ENCODE data around the gene CRYBG1.

The CRYBG1 gene

DNA sequence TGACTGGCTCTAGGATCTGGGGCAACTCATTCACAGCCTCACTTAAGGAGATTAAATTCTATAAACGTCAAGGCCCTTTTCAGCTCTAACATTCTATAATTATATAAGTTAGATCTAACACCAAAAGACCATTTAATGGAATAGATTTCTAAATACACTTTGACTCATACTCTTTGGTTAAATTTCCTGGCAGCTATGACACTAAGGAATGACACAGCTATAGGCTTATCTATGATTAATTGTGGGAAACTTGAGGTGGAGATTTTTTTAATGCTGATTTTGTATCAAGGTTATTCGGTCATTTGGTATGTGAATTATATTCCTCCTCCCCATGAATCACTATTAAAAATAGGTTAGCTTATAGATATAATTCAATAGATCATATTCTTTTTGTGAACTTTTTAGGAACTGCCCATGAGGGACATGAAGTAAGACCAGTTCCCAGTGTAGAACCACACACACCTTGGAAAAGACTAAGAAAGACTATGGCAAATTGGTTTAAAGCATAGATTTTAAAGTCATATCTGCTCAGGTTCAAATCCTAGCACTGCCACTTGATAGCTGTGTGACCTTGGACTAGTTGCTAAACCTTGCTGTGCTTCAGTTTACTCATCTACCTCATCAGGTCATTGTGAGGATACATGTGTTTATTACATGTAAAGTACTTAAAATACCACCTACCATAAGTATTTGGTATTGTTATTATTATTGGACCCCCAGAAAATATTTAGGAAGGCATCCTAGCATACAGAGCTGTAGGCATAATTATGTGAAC is 116.0 kb downstream of the CRYBG1 start:
- TF ChIP-seq, protein P1, sequence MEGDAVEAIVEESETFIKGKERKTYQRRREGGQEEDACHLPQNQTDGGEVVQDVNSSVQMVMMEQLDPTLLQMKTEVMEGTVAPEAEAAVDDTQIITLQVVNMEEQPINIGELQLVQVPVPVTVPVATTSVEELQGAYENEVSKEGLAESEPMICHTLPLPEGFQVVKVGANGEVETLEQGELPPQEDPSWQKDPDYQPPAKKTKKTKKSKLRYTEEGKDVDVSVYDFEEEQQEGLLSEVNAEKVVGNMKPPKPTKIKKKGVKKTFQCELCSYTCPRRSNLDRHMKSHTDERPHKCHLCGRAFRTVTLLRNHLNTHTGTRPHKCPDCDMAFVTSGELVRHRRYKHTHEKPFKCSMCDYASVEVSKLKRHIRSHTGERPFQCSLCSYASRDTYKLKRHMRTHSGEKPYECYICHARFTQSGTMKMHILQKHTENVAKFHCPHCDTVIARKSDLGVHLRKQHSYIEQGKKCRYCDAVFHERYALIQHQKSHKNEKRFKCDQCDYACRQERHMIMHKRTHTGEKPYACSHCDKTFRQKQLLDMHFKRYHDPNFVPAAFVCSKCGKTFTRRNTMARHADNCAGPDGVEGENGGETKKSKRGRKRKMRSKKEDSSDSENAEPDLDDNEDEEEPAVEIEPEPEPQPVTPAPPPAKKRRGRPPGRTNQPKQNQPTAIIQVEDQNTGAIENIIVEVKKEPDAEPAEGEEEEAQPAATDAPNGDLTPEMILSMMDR (IDR thresholded peaks at IDR 0.05; ENCODE audit: low read depth, low read length), result no peak
- peak; percentile 45 for DNase-seq (ENCODE audit: low read depth, low spot score)
- in situ Hi-C loops (cut with HindIII; ENCODE audit: low sequenced_read_pairs), result no loop called here
- H3K4me3 ChIP-seq (ENCODE audit: low read depth, low read length), result no peak overlapping the region

DNA sequence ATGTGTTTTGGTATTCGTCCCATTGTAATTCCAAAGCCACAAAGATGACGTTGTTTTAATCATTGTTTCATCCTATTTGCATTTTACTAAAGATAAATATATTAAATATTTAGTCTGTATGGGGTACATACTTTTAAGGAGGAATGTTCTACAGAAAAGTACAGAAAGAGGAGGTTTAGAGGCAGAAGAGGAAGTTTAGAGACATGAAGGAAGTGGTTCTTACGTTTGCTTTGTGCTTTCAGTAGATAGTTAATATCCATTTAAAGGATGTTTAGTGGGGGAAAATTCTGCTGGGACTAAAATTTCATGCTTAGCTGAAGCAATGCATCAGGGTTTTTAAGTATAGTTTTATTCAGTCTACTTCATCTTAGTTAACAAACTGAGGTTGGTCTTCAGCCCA is 116.6 kb downstream of the CRYBG1 start:
- TF ChIP-seq, protein P1 (IDR thresholded peaks at IDR 0.05; ENCODE audit: low read depth, low read length), result no peak
- in situ Hi-C loops (cut with HindIII; ENCODE audit: low sequenced_read_pairs), result no loop called here
- no peak for DNase-seq (ENCODE audit: low read depth, low spot score)
- no peak overlapping the region for H3K4me3 ChIP-seq (ENCODE audit: low read depth, low read length)

DNA sequence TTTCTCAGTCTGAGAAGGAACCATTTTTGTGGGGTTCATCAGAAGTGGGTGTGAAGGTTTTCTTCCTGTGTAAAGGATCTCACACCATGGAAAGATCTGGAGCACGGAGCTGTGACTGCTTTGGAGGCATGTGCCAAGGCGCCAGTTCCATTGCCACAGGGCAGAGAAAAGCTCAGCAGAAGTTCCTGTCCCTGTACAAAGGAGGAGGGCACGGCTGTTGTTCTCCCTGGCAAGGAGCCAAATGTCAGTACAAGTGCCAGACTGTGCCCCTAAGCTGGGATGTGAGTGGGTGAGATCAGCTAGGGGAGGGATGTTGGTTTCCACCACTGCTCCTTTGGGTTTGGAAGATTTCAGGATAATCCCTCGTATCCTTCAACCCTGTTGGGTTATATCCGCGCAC is 117.3 kb downstream of the CRYBG1 start:
- in situ Hi-C loops (cut with HindIII; ENCODE audit: low sequenced_read_pairs), result no loop called here
- TF ChIP-seq, protein P1 (IDR thresholded peaks at IDR 0.05; ENCODE audit: low read depth, low read length), result no peak
- DNase-seq (ENCODE audit: low read depth, low spot score), result no peak
- no peak overlapping the region for H3K4me3 ChIP-seq (ENCODE audit: low read depth, low read length)

DNA sequence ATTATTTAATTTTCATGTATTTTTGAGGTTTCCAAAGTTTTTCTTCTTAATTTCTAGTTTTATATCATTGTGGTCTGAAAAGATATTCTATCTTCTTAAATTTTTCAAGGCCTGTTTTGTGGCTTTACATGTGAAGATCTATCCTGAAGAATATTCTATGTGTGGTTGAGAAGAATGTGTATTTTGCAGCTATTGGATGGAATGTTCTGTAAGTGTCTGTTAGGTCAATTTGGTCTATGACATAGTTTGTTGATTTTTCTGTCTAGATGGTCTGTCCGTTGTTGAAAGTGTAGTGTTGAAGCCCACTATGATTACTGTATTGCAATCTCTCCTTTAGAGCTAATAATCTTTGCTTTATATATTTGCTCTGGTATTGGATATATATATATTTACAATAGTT is 125.7 kb downstream of the CRYBG1 start:
- DNase-seq (ENCODE audit: low read depth, low spot score), result peak; percentile 76
- no peak overlapping the region for H3K4me3 ChIP-seq (ENCODE audit: low read depth, low read length)
- TF ChIP-seq, protein P1 (IDR thresholded peaks at IDR 0.05; ENCODE audit: low read depth, low read length), result no peak
- in situ Hi-C loops (cut with HindIII; ENCODE audit: low sequenced_read_pairs), result no loop called here

DNA sequence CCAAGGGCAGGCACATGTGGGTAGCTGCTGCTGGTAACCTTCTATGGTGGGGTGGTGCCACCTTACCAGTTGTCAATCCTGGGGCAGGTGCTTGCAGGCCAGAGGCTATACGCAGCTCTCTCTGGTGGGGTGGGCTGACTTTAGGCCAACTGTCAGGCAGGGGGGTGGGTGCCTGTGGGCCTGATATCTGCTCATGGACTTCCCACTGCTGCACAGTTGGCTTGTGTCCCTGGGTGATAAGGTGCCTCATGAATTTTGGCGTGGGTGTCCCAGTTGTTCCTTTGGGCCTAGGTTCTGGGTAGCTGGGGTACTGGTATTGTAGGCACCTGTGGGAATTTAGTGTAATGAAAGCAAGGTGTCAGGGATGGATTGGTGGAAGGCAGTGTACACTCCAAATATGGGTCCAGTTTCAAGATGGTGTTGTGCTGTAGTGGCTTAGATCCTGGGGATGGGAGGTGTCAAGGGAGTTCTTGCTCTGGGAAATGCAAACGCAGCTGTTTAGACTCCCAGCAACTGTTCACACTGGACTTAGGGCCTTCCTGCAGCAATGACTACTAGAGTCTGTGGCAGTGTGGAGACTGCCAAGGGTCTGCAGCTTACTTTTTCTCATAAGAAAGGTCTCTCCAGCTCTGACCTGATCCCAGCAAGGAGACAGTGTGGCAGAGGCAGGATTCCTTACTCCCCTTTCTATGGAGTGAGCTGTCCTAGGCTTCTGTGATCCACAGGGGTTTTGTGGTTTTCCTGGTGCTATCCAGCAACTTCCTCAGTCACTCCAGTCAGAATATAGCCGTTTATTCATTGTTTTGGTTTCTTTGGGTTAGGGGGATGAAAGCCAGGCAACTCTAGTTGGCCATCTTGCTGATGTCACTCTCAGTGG is 128.2 kb downstream of the CRYBG1 start:
- H3K4me3 ChIP-seq (ENCODE audit: low read depth, low read length), result no peak overlapping the region
- in situ Hi-C loops (cut with HindIII; ENCODE audit: low sequenced_read_pairs), result no loop called here
- TF ChIP-seq, protein P1 (IDR thresholded peaks at IDR 0.05; ENCODE audit: low read depth, low read length), result no peak
- peak; percentile 73 for DNase-seq (ENCODE audit: low read depth, low spot score)

DNA sequence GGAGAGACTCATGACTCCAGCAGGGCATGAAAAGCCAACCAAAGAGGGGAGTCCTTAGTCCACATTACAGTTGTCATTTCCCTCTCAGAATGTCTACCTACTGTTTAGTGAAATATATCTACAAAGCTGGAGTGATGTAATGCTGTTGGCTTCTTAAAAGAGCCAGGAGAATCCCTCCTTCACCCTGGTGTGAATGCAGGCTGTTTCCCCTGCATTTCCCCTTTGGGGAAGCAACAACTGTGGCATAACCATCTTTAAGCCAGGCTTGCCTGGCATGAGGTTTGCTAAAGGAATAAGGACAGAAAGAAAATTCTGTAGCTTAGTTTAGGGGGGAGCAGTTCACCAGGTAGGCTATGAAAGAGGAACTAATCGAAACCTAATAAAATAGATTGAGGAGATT is 129.5 kb downstream of the CRYBG1 start:
- in situ Hi-C loops (cut with HindIII; ENCODE audit: low sequenced_read_pairs), result no loop called here
- DNase-seq (ENCODE audit: low read depth, low spot score), result no peak
- no peak overlapping the region for H3K4me3 ChIP-seq (ENCODE audit: low read depth, low read length)
- TF ChIP-seq, protein P1 (IDR thresholded peaks at IDR 0.05; ENCODE audit: low read depth, low read length), result no peak
